ENCODE results near the gene FOXI2.

- TF ChIP-seq CTCF (IDR thresholded peaks at IDR 0.05) (no peak), POLR2A (IDR thresholded peaks at IDR 0.05) (no peak)
Observed at GRCh38 chr10:127720903-127721302, 16.1 kb upstream of the FOXI2 start.
